CD4-positive, alpha-beta T cell treated with Interleukin-6 at 100 ng/mL for 8 hours (primary cell): ENCODE results near the gene ALG9.
A peak's percentile ranks its signal among the peaks of the same experiment; 100 is the strongest.
"Not testable (repeated sequence)": the region's sequence is repeated elsewhere in the genome, so short reads cannot be mapped to it uniquely, and the experiment has no call there.

ENCODE experiments used
- DNase-seq: peaks from one replicate; pipeline ENCODE4 v3.0.0-alpha.2; 2020; ENCODE audit warnings: mixed read lengths, low spot score

Gene ALG9

DNA sequence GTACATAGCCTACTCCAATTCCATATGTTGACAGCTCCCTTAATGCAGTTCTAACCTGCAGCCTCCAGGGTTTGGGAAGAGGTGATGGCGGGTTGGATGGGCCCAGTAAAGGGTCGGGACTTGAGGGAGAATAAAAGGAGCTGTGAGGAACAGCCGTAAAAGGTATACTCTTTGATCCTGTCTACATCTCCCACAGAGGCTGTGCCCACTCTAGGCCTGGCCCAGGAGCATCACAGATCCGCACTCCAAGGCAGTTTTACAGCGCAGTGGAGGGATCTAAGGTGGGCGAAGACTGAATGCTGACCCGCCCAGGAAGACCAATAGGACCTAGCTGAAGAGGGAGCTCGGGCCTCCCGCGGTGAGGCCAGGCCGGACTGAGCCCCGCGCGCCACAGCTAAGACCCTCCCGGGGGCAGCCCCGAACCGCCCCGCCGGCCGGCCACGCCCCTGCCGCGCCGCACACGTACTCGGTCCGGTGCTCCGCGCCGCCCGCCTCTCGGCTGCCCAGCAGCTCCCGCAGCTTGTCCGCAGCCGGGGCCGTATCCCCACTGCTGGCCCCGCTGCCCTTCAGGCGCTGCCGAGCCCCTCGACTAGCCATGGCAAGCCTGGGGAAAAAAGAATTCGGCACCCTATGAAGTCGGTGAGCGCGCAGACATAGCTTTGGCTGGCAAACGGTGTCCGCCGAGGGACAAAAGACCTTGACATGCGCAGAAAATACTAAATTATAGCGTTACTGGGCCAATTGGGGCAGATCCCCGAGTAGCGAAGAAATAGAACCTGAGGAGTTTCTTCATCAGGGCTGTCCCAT, at the start of gene ALG9:
TSS of gene ALG9 (minus strand) at position 696 of the 807 bp plus-strand sequence. CDS start at position 597, 99 bp downstream.
- peak; percentile 80 for DNase-seq

GRCh38 chr11:111920908-111921307, 49.5 kb upstream of the ALG9 start:
- no peak for DNase-seq

GRCh38 chr11:111918390-111919256, 47.2 kb upstream of the ALG9 start, which contains the start of gene C11orf52:
Gene C11orf52 (plus strand): TSS chr11:111918913. CDS start chr11:111918973, 60 bp downstream.
- DNase-seq: no peak

GRCh38 chr11:111917788-111918187, 46.4 kb upstream of the ALG9 start:
- DNase-seq: no peak

GRCh38 chr11:111917312-111917711, 45.9 kb upstream of the ALG9 start:
- no peak for DNase-seq

DNA sequence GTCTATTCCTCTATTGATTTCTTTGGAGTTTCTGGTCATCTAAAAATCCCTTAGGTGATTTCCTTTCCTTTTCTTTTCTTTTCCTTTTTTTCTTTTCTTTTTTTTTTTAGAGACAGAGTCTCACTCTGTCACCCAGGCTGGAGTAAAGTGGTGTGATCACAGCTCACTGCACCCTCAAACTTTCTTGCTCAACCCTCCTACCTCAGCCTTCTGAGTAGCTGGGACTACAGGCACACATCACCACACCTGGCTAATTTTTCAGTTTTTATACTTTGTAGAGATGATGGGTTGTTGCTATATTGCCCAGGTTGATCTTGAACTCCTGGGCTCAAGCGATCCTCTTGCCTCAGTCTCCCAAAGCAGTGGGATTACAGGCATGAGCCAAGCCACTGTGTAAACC, 45.4 kb upstream of the ALG9 start:
- DNase-seq: no peak

DNA sequence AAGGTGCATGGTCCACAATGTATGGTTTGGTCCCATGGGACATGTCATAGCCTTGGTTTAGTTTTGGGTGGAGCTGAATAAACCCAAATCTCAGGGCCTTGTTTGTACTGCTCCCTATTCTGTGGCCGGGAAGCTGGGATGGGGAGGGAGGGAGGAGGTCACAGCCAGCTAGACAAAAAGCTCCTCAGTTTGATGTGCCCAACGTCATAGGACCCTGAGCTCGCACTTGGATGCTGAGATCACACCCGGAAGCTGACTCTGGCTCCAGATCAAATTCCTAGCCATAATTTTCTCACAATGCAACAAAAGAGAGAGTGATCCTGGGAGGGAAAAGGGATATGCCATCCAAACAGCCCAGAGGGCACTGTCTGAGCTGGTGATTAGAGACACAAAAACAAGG, 42.6 kb upstream of the ALG9 start:
- DNase-seq: no peak

DNA sequence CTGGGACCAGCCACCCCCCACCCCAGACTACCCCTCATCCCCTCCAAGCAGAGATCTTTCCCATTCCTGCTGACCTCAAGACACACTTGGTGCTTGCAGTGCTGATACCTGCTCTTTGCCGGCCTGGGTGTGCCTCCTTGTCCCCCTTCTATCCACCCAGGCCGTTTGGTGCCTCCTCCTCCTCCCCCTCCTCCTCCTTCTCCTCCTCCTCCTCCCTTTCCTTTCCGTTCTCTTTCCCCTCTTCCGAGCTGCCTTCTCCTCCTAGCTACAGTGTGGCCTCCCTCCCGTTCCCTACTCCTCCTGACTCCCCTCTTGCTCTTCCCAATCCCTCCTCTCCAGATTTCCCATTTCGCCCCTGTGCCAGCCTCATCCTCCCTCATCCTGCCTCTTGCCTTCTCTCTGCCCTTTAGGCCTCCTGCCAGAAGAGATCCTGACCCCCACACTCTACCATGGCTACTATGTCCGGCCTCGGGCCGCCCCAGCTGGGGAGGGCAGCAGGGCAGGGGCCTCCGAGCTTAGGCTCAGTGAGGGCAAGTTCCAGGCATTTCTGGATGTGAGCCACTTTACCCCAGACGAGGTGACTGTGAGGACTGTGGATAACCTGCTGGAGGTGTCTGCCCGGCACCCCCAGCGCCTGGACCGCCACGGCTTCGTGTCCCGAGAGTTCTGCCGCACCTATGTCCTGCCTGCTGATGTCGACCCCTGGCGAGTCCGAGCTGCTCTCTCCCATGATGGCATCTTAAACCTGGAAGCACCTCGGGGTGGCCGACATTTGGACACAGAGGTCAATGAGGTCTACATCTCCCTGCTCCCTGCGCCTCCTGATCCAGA, 41.9 kb upstream of the ALG9 start:
- no peak for DNase-seq

GRCh38 chr11:111912535-111912934, 41.2 kb upstream of the ALG9 start, which contains the start of gene HSPB2:
Gene HSPB2 (plus strand): TSS chr11:111912734. CDS start chr11:111912830, 96 bp downstream.
- no peak for DNase-seq

DNA sequence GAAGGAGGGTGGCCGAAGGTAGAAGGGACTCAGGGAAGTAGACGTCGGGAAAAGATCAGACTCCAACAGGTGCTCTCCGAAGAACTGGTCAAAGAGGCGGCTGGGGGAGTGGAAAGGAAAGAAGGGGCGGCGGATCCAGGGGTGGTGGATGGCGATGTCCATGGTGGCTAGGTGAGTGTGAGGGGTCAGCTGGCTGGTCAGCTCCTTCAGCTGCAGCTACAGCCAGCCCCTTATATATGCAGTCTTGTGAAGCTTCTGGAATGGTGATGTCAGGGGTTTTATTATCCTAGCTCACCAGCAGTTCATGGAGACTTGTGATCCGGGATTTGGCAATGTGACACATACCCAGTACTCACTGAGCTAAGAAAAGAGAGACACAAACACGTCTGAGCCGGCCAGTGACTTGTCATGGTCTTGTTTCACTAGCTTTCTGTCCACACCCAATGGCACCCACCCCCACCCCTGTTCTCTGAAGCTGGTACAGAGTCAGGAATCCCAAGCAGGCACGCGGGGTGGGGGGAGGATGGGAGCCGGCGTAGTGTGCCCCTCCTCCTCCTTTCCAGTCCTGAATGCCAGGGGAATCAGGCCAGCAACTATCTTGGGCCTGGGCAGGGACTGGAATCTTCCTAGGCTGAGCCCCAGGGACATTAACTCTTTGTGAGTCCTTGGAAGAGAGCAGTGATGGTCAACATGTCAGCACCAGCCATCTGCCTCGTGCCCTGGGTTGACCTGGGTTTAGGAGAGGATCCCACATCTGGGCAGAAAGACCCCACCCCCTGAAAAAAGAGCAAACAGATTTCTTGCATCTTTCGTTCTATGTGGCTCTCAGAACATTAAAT, 40.4 kb upstream of the ALG9 start, which contains the start of gene CRYAB:
TSS of gene CRYAB (minus strand) at position 208 of the 839 bp plus-strand sequence. CDS start at position 162, 46 bp downstream.
- no peak for DNase-seq

DNA sequence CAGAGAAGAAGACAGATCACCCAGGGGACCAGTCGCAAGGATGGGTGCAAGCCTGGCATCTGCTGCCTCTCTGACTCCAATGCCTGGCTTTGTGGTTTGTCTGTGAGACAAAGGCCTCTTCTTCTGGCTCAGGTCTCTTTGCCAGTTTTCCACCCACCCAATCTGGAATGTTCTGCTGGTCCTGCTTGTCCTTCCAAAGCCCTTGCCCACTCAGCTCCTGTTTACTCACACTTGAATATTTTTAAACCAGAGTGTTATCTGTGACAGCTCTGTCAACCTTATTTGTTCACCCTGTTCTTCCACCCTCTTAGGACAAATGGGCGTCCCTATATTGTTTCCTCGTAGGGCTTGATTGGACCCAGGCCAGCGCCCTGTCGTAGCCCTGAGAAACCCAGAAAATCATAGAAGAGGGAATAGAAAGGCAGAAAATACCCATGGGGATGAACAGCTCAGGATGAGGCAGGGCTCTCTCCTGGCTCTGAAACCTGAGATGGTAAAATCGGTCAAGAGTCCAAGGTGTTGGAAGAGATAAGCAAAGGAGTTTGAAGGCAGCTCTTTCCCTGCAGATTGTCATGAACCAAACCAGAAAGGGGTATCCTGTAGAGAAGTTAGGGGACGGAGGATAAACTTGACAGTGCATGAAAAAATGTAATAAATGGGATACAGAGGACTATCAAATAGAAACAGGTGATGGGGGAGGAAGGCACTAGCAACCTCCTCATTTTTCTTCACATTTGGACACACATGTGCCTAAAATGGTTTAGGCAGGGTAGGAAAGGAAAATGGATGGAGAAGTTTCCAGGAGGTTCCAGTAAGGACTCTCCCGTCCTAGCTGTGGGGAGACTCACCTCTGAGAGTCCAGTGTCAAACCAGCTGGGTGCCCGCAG, 39.5 kb upstream of the ALG9 start:
- no peak for DNase-seq

DNA sequence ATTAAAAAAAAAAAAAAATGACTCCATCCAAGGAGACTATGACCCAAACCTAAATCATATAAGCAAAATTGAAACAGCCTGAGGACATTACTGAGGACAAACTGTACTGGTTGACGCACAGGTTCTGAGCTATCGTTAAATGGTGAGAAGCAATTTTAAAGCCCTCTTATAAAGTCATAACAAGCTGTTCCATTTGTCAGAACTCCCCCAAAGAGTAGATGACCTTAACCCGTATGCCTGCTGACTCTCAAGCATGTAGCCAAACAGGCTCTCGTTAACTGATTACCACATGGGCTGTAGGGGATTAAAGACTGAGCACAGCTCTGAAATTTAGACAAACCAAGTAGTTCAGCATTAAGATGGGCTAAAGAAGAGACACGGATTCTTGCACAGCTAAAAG, 38.0 kb upstream of the ALG9 start:
- no peak for DNase-seq

DNA sequence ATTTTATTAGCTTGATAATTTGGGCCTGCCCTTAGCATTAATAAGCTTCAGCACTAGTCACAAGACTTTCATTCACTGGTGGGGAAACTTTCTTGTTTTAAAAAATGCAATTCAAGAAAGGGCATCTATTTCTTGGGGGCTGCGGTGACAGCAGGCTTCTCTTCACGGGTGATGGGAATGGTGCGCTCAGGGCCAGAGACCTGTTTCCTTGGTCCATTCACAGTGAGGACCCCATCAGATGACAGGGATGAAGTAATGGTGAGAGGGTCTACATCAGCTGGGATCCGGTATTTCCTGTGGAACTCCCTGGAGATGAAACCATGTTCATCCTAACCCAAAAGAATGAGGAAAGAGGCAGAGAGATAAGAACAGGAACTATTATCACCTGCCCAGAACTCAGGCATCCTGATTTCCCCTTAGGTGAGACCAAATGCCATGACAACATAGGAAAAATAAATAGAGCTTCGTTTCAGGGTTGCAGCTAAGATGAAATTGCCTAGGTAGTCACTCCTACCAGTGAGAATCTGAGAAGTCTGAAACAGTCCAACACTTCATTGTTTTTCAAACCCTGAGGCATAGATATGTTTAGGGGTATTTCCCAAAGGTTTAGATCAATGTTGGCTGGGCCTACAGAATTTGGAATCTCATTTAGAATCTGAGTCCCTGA, 37.4 kb upstream of the ALG9 start:
- DNase-seq: no peak

DNA sequence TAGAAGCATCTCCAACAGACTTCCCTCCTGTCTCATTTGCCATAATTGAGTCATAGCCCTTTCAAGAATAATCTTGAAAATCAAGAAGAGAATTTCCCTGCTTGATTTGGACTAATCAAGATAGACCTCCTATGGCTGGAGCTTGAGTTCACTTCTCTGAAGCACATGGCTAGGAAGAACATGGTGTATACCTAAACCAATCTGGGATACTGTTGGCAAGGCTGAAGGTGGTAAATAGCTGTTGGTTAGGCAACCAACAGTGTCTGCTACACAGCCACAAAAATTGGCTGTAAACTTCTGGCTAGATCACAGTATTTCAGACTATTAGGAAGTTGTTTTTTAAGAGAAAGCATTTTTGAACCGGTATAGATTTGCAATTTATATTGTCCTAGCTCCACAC, 35.3 kb upstream of the ALG9 start:
- DNase-seq: no peak

DNA sequence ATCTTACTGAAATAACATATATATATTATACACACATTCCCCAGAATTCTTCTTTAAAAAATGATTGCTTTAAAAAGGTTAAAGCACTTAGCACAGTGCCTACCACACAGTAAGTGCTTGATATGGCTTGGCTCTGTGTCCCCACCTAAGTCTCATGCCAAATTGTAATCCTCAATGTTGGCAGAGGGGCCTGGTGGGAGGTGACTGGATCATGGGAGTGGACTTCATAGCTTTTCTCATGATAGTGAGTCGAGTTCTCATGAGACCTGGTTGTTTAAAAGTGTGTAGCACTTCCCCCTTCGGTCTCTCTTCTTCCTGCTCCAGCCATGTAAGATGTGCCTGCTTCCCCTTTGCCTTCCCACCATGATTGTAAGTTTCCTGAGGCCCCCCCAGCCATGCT, 34.0 kb upstream of the ALG9 start:
- no peak for DNase-seq

- DNase-seq: no peak
Measured at GRCh38 chr11:111886844-111887243, 15.5 kb upstream of the ALG9 start.

GRCh38 chr11:111886032-111886431, 14.7 kb upstream of the ALG9 start:
- DNase-seq: no peak

GRCh38 chr11:111885053-111885452, 13.7 kb upstream of the ALG9 start:
- not testable (repeated sequence) for DNase-seq

- no peak for DNase-seq
Measured at GRCh38 chr11:111882202-111882601, 10.8 kb upstream of the ALG9 start.
